K562 (cell line): Measurements from ENCODE around the gene CLCNKB. TPM values are rescaled to one million over a fixed set of nuclear protein-coding genes. Genes with fewer than 3 reads are reported as not detected.

Experiments
- CHD2 ChIP-seq: IDR thresholded peaks from 2 replicates; pipeline ENCODE4 v1.6.1; 2011; ENCODE audit warnings: low read depth, low read length
- CREB3L1 ChIP-seq: fragments of 450-650 bp; IDR thresholded peaks from 2 replicates; pipeline ENCODE4 v1.6.1; 2014; ENCODE audit warnings: low read depth, mild to moderate bottlenecking, moderate library complexity, borderline replicate concordance
- ETS1 ChIP-seq: conservative IDR thresholded peaks from 2 replicates; pipeline ENCODE4 v1.6.1; 2011; ENCODE audit warnings: low read depth, mild to moderate bottlenecking, low read length; ENCODE audit not compliant: control insufficient read depth
- FOXK1 ChIP-seq: sonication (generic); formaldehyde crosslinking; IDR thresholded peaks from 2 replicates; pipeline ENCODE4 v1.8.0; 2022; ENCODE audit warnings: missing genetic modification reagents, mild to moderate bottlenecking, borderline replicate concordance
- HDAC1 ChIP-seq, 2 experiments: fragments of 450-650 bp; IDR thresholded peaks; 2 replicates each; pipeline ENCODE4 v1.6.1; 2016 to 2017; ENCODE audit warnings: inconsistent platforms in 1 of 2, mild to moderate bottlenecking in 1 of 2, moderate library complexity in 1 of 2
- KDM4B ChIP-seq, 2 experiments: fragments of 450-650 bp in 1 of 2; sonication (generic) in 1 of 2; IDR thresholded peaks; 2 replicates each; pipeline ENCODE4 v1.6.1; 2016 to 2017; ENCODE audit warnings: borderline replicate concordance in 2 of 2, antibody characterized with exemption in 1 of 2, low read depth in 1 of 2, mild to moderate bottlenecking in 1 of 2
- KLF1 ChIP-seq: fragments of 450-650 bp; IDR thresholded peaks from 2 replicates; pipeline ENCODE4 v1.6.1; 2016; ENCODE audit warnings: missing genetic modification characterization, missing compliant biosample characterization
- MTA3 ChIP-seq: fragments of 450-650 bp; formaldehyde crosslinking; IDR thresholded peaks from 2 replicates; pipeline ENCODE4 v1.6.1; 2017; ENCODE audit warnings: mild to moderate bottlenecking, borderline replicate concordance
- MXD1 ChIP-seq: fragments of 250-450 bp; sonication (Bioruptor Pico); IDR thresholded peaks from 2 replicates; pipeline ENCODE4 v1.8.0; 2021; ENCODE audit warnings: borderline replicate concordance, mild to moderate bottlenecking, moderate library complexity; ENCODE audit not compliant: poor library complexity, severe bottlenecking
- MYC ChIP-seq, 2 experiments: fragments of 250-450 bp in 1 of 2; sonication (Bioruptor Pico) in 1 of 2; IDR thresholded peaks; 2 replicates each; pipeline versions ENCODE4 v1.5.1 to v1.6.1; 2012 to 2021; ENCODE audit warnings: low read depth in 2 of 2, borderline replicate concordance in 1 of 2, improper control_type of control experiment in 1 of 2, low read length in 1 of 2, mild to moderate bottlenecking in 1 of 2, moderate library complexity in 1 of 2
- NONO ChIP-seq, 2 experiments: fragments of 200-400 bp in 1 of 2; fragments of 450-650 bp in 1 of 2; formaldehyde crosslinking in 1 of 2; IDR thresholded peaks; 2 replicates each; pipeline ENCODE4 v1.6.1; 2017; ENCODE audit warnings: low read depth in 2 of 2, mild to moderate bottlenecking in 2 of 2, moderate library complexity in 2 of 2, low read length in 1 of 2
- POLR2AphosphoS5 ChIP-seq: IDR thresholded peaks from 2 replicates; pipeline ENCODE4 v1.6.1; 2011; ENCODE audit warnings: mild to moderate bottlenecking, low read depth, low read length, moderate library complexity; ENCODE audit not compliant: control insufficient read depth, insufficient read depth
- PRMT5 ChIP-seq: sonication (generic); formaldehyde crosslinking; IDR thresholded peaks from 2 replicates; pipeline ENCODE4 v1.5.0; 2020; ENCODE audit warnings: missing genetic modification reagents
- SOX6 ChIP-seq: fragments of 450-650 bp; IDR thresholded peaks from 2 replicates; pipeline ENCODE4 v1.6.1; 2014; ENCODE audit warnings: mild to moderate bottlenecking
- ZNF592 ChIP-seq: fragments of 450-650 bp; IDR thresholded peaks from 2 replicates; pipeline ENCODE4 v1.6.1; 2017; ENCODE audit warnings: antibody characterized with exemption, mild to moderate bottlenecking
- polyA plus RNA-seq, 8 experiments: library from polyadenylated mRNA; depleted of rRNA in 4 of 8; stranded (reverse) in 5 of 8; unstranded in 3 of 8; fragments of >200 nt; fragmentation: Nextera tagmentation in 2 of 8; fragmentation: Illumina TruSeq in 1 of 8; extraction: Ambion mirVana in 2 of 8; extraction: Trizol in 1 of 8; gene quantifications; 2 replicates each; pipeline versions ENCODE4 v1.2.1 to v1.2.3, GENCODE V29; 2011 to 2014; ENCODE audit warnings: inconsistent platforms in 1 of 8, missing spikeins in 1 of 8
- total RNA-seq, 7 experiments: library from RNA; depleted of rRNA in 6 of 7; stranded (reverse); fragments of >200 nt in 6 of 7; fragmentation: Illumina TruSeq in 2 of 7; extraction: Trizol in 2 of 7; gene quantifications; 2 replicates each; pipeline versions ENCODE4 v1.2.1 to v1.2.3, GENCODE V29; 2011 to 2021; ENCODE audit warnings: low replicate concordance in 1 of 7

The CLCNKB gene
- total and polyA plus RNA-seq, 9 of the 15 experiments (the other 6 are each of a cell fraction or from before 2014, with no cell fraction given), result 0.08 to 1.7 (median 0.64) TPM

GRCh38 chr1:16014509-16015482, 28.8 kb upstream of the CLCNKB start (continued):
- no peak for TF ChIP-seq NONO (IDR thresholded peaks at IDR 0.05; ENCODE audit: low read depth in 2 of 2, low read length in 1 of 2)
- TF ChIP-seq KLF1 (tag), result no peak
- TF ChIP-seq CHD2, result peak; percentile 62; the same call in 1 of the 2 replicates
- peak; percentile 52; the same call in 1 of the 2 replicates for TF ChIP-seq ETS1
- 0 out of 2 replicates have a peak, but pooled peaks have one; percentile 23 for TF ChIP-seq POLR2AphosphoS5
- TF ChIP-seq MTA3, result peak; percentile 31; the same call in 1 of the 2 replicates
- TF ChIP-seq PRMT5 (CRISPR knock-in tag), result peak; percentile 60; the same call in 1 of the 2 replicates
- TF ChIP-seq KDM4B (IDR thresholded peaks at IDR 0.05; ENCODE audit: borderline replicate concordance in 2 of 2, low read depth in 1 of 2), result 0 out of 4 replicates have a peak, but pooled peaks of 1 of the 2 experiments have one; percentile 23
- TF ChIP-seq MXD1 (CRISPR knock-in tag), result peak; percentile 43
- 0 out of 2 replicates have a peak, but pooled peaks have one; percentile 11 for TF ChIP-seq SOX6
- peak in 1 of 2 experiments; percentile 76; a peak in 2 of 4 replicates for TF ChIP-seq HDAC1 (IDR thresholded peaks at IDR 0.05)
- peak; percentile 95 for TF ChIP-seq ZNF592
- TF ChIP-seq FOXK1 (CRISPR knock-in tag), result no peak
- TF ChIP-seq CREB3L1, result 0 out of 2 replicates have a peak, but pooled peaks have one; percentile 24
- peak; percentile 95 for TF ChIP-seq MYC (IDR thresholded peaks at IDR 0.05; ENCODE audit: low read depth, low read length)
- TF ChIP-seq MYC (CRISPR knock-in tag; IDR thresholded peaks at IDR 0.05; ENCODE audit: borderline replicate concordance, low read depth), result no peak; the same call in none of the 2 replicates
